ENCODE results near the gene PKP1.

PKP1 gene

GRCh38 chr1:201310251-201310985, 27.1 kb downstream of the PKP1 start:
- no peak for DNase-seq

- no peak for DNase-seq
These were observed 27.7 kb downstream of the PKP1 start for GRCh38 chr1:201310986-201311355.

- no peak for DNase-seq
These were observed 28.2 kb downstream of the PKP1 start for GRCh38 chr1:201311356-201312011.

- no peak for DNase-seq
These were observed 29.0 kb downstream of the PKP1 start for GRCh38 chr1:201312298-201312697.

GRCh38 chr1:201313086-201313485, 29.8 kb downstream of the PKP1 start:
- DNase-seq: no peak

- no peak for DNase-seq
These were observed 33.2 kb downstream of the PKP1 start for GRCh38 chr1:201316556-201316955.

GRCh38 chr1:201317551-201317950, 34.2 kb downstream of the PKP1 start:
- DNase-seq: no peak

GRCh38 chr1:201318504-201319340, 35.4 kb downstream of the PKP1 start:
- no peak for DNase-seq

- no peak for DNase-seq
These were observed 36.3 kb downstream of the PKP1 start for GRCh38 chr1:201319631-201320030.

- no peak for DNase-seq
These were observed 37.0 kb downstream of the PKP1 start for GRCh38 chr1:201320168-201320788.

GRCh38 chr1:201321826-201322390, 38.6 kb downstream of the PKP1 start:
- no peak for DNase-seq

- DNase-seq: no peak
These were observed 39.6 kb downstream of the PKP1 start for GRCh38 chr1:201322653-201323510.

GRCh38 chr1:201324306-201324705, 41.0 kb downstream of the PKP1 start:
- no peak for DNase-seq

GRCh38 chr1:201324821-201325677, 41.7 kb downstream of the PKP1 start:
- DNase-seq: no peak

GRCh38 chr1:201325678-201326060, 42.4 kb downstream of the PKP1 start:
- DNase-seq: no peak

- no peak for DNase-seq
These were observed 43.4 kb downstream of the PKP1 start for GRCh38 chr1:201326710-201327109.

- no peak for DNase-seq
These were observed 44.5 kb downstream of the PKP1 start for GRCh38 chr1:201327687-201328240.

- no peak for DNase-seq
These were observed 45.3 kb downstream of the PKP1 start for GRCh38 chr1:201328576-201328975.

GRCh38 chr1:201329286-201329685, 46.0 kb downstream of the PKP1 start:
- DNase-seq: no peak

GRCh38 chr1:201329801-201330200, 46.5 kb downstream of the PKP1 start:
- no peak for DNase-seq

GRCh38 chr1:201330541-201330940, 47.2 kb downstream of the PKP1 start:
- DNase-seq: no peak
